ENCODE data around the gene IGFBP4.

DNA sequence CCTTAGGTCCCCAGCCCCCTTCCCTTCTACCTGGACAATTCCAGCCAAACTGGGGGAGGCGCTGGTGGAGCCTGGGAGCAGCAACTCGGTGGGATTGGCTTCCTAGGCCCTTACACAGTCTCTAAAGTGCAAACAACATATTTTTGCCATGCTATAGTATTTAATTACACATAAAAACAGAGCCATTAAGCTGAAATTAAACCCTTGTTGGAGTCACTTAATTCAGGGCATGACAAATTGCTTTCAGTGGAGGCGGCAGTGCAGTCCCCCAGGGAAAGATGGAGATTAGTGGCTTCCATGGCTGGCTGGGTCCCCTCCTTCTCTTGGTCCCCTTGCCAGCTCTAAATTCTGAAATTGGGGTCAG is 17.3 kb downstream of the IGFBP4 start:
- TF ChIP-seq, protein P1, sequence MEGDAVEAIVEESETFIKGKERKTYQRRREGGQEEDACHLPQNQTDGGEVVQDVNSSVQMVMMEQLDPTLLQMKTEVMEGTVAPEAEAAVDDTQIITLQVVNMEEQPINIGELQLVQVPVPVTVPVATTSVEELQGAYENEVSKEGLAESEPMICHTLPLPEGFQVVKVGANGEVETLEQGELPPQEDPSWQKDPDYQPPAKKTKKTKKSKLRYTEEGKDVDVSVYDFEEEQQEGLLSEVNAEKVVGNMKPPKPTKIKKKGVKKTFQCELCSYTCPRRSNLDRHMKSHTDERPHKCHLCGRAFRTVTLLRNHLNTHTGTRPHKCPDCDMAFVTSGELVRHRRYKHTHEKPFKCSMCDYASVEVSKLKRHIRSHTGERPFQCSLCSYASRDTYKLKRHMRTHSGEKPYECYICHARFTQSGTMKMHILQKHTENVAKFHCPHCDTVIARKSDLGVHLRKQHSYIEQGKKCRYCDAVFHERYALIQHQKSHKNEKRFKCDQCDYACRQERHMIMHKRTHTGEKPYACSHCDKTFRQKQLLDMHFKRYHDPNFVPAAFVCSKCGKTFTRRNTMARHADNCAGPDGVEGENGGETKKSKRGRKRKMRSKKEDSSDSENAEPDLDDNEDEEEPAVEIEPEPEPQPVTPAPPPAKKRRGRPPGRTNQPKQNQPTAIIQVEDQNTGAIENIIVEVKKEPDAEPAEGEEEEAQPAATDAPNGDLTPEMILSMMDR (IDR thresholded peaks at IDR 0.05), result no peak
- TF ChIP-seq POLR2A (IDR thresholded peaks at IDR 0.05), result no peak

All from testis (tissue), 2 donors.